IPS-20b (cell line): Measurements from ENCODE around the gene IGFLR1.
"Not testable (repeated sequence)": the region's sequence is repeated elsewhere in the genome, so short reads cannot be mapped to it uniquely, and the experiment has no call there.

Source experiments
- H3K27ac ChIP-seq: one replicate; pipeline ENCODE4 v1.5.1; 2013; ENCODE audit warnings: low read length
- H3K27me3 ChIP-seq: 2 replicates; pipeline ENCODE4 v1.6.1; 2013; ENCODE audit warnings: mild to moderate bottlenecking, low read length, inconsistent platforms; ENCODE audit not compliant: insufficient read depth
- H3K36me3 ChIP-seq: 2 replicates; pipeline ENCODE4 v1.6.1; 2013; ENCODE audit warnings: low read depth, mild to moderate bottlenecking, inconsistent platforms, low read length, moderate library complexity; ENCODE audit not compliant: insufficient read depth
- H3K4me1 ChIP-seq: 2 replicates; pipeline ENCODE4 v1.6.1; 2013; ENCODE audit warnings: mild to moderate bottlenecking, control low read depth, inconsistent platforms, low read length, moderate library complexity; ENCODE audit not compliant: insufficient read depth
- H3K4me3 ChIP-seq: 2 replicates; pipeline ENCODE4 v1.5.1; 2013; ENCODE audit warnings: mild to moderate bottlenecking, low read length, inconsistent platforms
- H3K9ac ChIP-seq: 2 replicates; pipeline ENCODE4 v1.6.1; 2013; ENCODE audit warnings: low read depth, mild to moderate bottlenecking, inconsistent platforms, low read length, moderate library complexity
- H3K9me3 ChIP-seq: 2 replicates; pipeline ENCODE4 v1.6.1; 2013; ENCODE audit warnings: mild to moderate bottlenecking, low read depth, low read length, inconsistent platforms; ENCODE audit not compliant: insufficient read depth

IGFLR1 gene

DNA sequence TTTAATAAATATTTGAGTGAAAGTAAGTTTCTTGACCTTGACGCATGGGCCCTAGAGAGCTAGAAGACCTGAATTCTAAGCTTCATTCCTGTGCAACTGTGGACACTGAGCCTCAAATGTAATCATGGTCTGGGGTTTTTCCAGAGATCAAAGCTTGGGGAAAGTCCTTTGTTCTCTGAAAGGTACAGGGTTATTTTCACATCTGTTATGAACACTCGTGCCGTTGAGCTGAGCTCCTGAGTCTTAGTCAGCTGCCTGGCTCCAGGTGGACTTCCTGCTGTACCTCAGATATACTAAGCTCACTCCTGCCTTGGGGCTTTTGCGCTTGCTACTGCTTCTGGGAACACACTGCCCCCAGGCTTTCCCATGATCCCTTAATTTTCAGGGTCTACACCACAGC is 45.4 kb downstream of the IGFLR1 start:
- Histone ChIP-seq H3K4me1 (no peaks in the 10 kb centered on the region), H3K27ac (no peak overlapping the region), H3K27me3 (no peaks in the 10 kb centered on the region), H3K9me3 (no peaks in the 10 kb centered on the region), H3K4me3 (no peak overlapping the region), H3K9ac (no peak overlapping the region), H3K36me3 (no peaks in the 10 kb centered on the region)

DNA sequence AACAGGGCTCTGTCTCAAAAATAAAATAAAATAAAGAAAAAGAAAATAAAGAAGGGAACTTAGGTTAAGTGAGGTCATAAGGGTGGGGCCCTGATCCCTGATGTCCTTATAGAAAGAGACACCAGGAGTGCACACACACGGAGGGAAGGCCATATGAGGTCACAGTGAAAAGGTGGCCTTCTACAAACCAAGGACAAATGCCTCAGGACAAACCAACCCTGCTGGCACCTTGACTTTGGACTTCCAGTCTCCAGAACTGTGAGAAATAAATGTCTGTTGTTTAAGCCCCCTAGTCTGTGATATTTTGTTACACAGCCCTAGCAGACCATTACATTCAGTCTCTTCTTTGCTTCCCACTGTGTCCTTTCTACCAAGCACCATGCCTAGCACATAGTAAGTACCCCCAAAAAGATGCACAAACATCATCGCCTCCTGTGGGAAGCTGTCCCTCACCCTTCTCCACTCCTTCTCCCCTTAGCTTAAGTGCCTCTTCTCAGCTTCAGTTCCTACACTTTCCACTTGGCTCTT is 46.3 kb downstream of the IGFLR1 start:
- Histone ChIP-seq H3K36me3 (no peaks in the 10 kb centered on the region), H3K4me3 (no peak overlapping the region), H3K4me1 (no peaks in the 10 kb centered on the region), H3K9me3 (no peaks in the 10 kb centered on the region), H3K9ac (no peak overlapping the region), H3K27me3 (no peaks in the 10 kb centered on the region), H3K27ac (no peak overlapping the region)

DNA sequence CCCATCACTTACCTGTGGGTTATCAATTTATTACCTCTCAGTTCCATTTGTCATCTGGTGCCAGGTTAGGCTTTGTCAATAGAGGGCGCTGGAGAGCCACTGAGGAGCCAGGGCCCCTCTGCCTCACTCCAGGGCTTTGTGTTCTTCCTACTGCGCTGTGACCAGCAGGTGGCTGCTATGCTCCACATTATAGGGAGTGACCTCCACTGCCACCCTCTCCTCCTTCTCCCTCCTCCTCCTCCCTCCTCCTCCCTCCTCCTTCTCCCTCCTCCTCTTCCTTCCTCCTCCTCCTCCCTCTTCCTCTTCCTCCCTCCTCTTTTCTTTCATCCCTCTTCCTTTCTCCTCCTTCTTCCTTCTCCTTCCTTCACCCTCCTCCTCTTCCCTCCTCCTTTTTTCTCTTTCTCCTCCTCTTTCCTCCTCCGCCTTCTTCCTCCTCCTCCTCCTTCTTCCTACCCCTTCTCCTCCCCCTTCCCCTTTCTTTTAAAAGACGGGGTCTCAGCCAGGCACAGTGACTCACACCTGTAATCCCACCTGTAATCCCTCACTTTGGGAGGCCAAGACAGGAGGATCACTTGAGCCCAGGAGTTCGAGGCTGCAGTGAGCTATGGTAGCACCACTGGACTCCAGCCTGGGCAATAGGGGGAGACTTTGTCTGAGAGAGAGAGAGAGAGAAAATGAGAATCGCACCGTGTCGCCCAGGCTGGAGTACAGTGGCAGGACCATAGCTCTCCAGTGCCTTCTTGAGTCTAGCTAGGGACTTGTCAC is 48.2 kb downstream of the IGFLR1 start:
- Histone ChIP-seq H3K4me3 (no peak overlapping the region), H3K9me3 (no peaks in the 10 kb centered on the region), H3K4me1 (no peaks in the 10 kb centered on the region), H3K27ac (no peak overlapping the region), H3K36me3 (no peaks in the 10 kb centered on the region), H3K27me3 (no peaks in the 10 kb centered on the region), H3K9ac (no peak overlapping the region)

DNA sequence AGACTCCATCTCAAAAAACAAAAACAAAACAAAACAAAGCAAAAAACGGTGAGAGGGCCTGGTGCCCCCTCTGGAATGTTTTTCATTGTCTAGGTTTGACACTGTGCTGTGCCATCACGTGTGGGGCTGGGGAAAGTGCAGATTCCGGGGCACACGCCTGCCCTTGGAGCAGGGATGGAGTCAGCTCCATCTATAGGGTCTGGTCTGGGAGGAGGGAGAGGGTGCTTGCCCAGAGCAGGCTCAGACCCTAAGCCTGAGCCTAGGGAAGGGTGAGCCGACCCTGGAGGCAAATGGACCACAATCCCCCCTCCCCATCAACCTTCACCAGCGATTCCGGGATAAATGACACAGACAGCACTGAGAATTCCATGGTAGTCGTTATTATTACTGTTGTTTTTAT is 48.8 kb downstream of the IGFLR1 start:
- no peak overlapping the region for H3K4me3 ChIP-seq
- H3K9me3 ChIP-seq: no peaks in the 10 kb centered on the region
- H3K27ac ChIP-seq: no peak overlapping the region
- no peak overlapping the region for H3K9ac ChIP-seq
- H3K4me1 ChIP-seq: no peaks in the 10 kb centered on the region
- no peaks in the 10 kb centered on the region for H3K36me3 ChIP-seq
- H3K27me3 ChIP-seq: no peaks in the 10 kb centered on the region

DNA sequence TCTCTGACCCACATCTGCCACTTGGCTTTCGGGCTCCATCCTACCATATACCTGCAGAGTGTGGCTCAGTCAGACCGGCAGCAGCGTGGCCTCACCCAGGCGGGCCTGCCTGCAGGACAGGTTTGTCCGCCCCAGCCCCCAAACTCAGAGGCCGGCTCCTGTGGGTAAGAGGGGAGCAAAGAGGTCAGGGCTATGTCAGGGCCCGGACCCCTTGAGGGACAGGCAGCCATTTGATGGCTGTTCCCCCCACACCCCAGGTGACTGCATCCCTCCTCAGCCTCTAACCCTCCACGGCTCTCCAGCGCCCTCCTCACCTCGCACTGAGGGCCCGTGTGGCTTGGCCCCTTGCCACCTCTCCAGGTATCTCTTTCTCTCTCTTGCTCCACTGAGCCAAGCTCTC is 50.2 kb downstream of the IGFLR1 start:
- Histone ChIP-seq H3K27me3 (no peaks in the 10 kb centered on the region), H3K9me3 (no peaks in the 10 kb centered on the region), H3K4me3 (no peak overlapping the region), H3K4me1 (no peaks in the 10 kb centered on the region), H3K9ac (no peak overlapping the region), H3K36me3 (no peaks in the 10 kb centered on the region), H3K27ac (no peak overlapping the region)

DNA sequence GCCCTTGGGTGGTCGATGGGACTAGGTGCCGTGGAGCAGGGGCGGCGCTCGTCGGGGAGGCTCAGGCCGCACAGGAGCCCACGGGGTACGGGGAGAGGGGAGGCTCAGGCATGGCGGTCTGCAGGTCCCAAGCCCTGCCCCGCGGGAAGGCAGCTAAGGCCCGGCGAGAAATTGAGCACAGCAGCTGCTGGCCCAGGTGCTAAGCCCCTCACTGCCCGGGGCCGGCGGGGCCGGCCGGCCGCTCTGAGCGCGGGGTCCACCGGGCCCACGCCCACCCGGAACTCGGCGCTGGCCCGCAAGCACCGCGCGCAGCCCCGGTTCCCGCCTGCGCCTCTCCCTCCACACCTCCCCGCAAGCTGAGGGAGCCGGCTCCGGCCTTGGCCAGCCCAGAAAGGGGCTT is 51.1 kb downstream of the IGFLR1 start:
- H3K27ac ChIP-seq: not testable (repeated sequence)

DNA sequence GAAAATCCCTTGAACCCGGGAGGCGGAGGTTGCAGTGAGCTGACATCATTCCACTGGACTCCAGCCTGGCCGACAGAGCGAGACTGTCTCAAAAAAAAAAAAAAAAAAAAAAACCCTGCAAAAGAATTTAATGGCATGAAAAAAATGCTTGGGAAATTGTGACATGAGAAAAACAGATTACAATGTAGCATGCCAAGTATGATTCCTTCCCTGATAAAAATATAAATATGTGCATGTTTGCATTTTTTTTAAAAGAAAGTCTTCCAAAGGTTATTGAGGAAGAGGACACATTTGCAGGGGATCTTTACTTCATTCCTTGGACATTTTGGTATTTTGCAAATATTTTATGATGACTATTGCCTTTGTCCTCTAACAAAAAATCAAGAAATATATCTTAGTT is 52.4 kb downstream of the IGFLR1 start:
- Histone ChIP-seq H3K27me3 (no peaks in the 10 kb centered on the region), H3K9ac (no peak overlapping the region), H3K4me3 (no peak overlapping the region), H3K36me3 (no peaks in the 10 kb centered on the region), H3K4me1 (no peaks in the 10 kb centered on the region), H3K9me3 (no peaks in the 10 kb centered on the region), H3K27ac (no peak overlapping the region)

More for the DNA sequence above, 51.1 kb downstream of the IGFLR1 start:
- not testable (repeated sequence) for H3K36me3 ChIP-seq, H3K27me3 ChIP-seq, H3K9ac ChIP-seq, H3K4me3 ChIP-seq, H3K4me1 ChIP-seq, H3K9me3 ChIP-seq
